LHCN-M2 (cell line): Measurements from ENCODE around the gene SOD1. TPM values are rescaled to one million over a fixed set of nuclear protein-coding genes. Genes with fewer than 3 reads are reported as not detected.
"Not testable (repeated sequence)": the region's sequence is repeated elsewhere in the genome, so short reads cannot be mapped to it uniquely, and the experiment has no call there.

Source experiments
- DNase-seq: peaks from one replicate; pipeline ENCODE4 v3.0.0-alpha.2; 2012; ENCODE audit warnings: low read depth
- total RNA-seq: library from RNA; depleted of rRNA; stranded (reverse); fragments of >200 nt; gene quantifications from 2 replicates; pipeline ENCODE4 v1.2.3, GENCODE V29; 2014

SOD1 gene
- total RNA-seq, 1 experiment from 2014 or later: 213 TPM

DNA sequence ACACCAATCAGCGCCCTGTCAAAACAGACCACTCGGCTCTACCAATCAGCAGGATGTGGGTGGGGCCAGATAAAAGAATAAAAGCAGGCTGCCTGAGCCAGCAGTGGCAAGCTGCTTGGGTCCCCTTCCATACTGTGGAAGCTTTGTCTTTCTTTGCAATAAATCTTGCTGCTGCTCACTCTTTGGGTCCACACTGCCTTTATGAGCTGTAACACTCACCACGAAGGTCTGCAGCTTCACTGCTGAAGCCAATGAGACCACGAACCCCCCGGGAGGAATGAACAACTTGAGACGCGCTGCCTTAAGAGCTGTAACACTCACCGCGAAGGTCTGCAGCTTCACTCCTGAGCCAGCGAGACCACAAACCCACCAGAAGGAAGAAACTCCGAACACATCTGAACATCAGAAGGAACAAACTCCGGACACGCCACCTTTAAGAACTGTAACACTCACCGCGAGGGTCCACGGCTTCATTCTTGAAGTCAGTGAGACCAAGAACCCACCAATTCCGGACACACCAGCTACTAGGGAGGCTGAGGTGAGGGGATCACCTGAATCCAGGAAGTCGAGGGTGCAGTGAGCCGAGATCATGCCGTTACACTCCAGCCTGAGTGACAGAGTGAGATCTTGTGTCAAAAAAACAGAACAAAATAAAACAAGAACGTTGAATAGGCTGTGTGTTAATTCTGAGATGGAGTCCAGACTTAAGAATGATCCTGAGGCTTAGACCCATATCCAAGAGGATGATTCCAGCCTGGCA is 4.5 kb upstream of the SOD1 start:
- not testable (repeated sequence) for DNase-seq

DNA sequence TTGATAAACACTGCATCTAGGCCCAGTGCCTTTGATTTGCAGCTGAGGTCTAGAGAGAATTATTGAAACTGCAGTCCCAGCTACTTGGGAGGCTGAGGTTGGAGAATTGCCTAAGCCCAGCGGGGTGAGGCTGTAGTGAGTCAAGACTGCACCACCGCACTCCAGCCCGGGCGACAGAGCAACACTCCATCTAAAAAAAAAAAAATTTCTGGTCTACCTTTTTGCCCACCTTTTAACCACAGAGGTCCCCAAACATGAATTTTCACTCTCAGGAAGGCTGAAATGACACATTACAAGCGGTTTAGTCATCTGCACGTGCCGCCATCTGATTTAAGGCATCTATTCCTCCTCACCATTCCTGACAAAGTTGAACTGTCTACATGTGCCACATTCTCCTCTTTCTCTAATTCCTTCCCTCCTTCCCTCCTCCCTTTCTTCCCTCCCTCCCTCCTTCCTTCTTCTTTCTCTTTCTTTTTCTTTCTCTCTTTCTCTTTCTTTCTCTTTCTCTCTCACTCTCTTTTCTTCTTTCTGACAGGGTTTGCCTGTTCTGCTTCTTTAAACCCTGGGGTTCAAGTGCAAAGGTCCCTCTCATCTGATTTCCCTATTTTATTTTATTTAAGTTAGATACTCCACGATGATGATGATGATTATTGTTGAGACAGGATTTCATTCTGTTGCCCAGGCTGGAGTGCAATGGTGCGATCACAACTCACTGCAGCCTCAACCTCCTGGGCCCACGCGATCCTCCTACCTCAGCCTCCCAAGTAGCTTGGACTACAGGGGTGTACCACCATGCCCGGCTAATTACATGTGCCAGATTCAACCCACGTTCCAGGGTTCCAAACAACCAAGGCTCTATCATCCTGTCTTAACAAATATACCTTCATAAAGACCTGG is 3.0 kb upstream of the SOD1 start:
- DNase-seq: no peak

DNA sequence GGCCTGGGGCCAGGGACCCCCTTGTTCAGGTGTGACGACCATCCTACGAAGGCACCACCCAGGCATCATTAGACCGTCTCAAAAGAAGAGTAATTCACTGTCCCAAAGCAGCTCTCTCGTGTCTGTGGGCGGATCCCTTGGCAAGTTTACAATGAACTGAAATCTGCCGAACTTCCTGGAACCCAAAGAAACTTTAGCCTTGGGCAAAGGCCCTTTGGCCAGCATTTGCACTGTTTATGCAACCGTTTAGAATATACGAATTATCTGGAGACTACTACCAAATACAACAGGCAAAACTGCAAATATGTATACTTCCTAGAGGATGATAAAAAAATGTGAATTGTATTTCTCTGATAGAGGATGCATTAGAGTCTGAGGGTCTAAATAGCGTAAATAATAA is 1.4 kb upstream of the SOD1 start:
- no peak for DNase-seq

DNA sequence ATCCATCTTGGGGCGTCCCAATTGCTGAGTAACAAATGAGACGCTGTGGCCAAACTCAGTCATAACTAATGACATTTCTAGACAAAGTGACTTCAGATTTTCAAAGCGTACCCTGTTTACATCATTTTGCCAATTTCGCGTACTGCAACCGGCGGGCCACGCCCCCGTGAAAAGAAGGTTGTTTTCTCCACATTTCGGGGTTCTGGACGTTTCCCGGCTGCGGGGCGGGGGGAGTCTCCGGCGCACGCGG is 282 bp upstream of the SOD1 start:
- DNase-seq: no peak

DNA sequence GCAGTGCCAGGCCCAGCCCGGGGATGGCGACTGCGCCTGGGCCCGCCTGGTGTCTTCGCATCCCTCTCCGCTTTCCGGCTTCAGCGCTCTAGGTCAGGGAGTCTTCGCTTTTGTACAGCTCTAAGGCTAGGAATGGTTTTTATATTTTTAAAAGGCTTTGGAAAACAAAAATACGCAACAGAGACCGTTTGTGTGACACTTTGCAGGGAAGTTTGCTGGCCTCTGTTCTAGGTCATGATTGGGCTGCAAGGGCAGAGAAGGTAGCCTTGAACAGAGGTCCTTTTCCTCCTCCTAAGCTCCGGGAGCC is 719 bp downstream of the SOD1 start:
- DNase-seq: peak; percentile 29

DNA sequence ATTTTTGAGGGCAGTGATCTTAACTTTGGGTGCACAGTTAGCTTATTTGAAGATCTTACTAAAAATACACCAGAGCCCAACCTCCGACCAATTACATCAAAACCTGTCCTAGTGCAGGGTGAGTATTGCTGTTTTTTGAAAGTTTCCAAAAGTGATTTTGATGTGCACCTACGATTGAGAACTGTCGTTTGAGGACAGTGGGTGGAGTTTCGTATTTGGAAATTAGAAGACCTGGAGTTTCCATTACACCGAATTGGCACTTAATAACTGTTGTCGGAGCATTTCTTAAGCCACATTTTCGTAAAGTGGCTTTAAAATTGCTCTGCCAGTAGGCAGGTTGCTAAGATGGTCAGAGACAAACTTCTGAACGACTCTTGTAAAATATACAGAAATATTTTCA is 1.1 kb downstream of the SOD1 start:
- DNase-seq: no peak

DNA sequence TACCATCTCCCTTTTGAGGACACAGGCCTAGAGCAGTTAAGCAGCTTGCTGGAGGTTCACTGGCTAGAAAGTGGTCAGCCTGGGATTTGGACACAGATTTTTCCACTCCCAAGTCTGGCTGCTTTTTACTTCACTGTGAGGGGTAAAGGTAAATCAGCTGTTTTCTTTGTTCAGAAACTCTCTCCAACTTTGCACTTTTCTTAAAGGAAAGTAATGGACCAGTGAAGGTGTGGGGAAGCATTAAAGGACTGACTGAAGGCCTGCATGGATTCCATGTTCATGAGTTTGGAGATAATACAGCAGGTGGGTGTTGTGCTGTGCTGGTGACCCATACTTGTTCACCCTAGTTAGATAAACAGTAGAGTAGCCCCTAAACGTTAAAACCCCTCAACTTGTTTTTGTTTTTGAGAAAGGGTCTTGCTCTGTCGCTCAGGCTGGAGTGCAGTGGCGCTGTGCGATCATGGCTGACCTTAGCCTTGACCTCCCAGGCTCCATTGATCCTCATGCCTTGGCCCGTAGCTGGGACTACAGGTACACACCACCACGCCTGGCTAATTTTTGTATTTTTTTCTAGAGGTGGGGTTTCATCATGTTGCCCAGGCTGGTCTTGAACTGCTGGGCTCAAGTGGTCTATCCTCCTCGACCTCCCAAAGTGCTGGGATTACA is 4.2 kb downstream of the SOD1 start:
- no peak for DNase-seq

DNA sequence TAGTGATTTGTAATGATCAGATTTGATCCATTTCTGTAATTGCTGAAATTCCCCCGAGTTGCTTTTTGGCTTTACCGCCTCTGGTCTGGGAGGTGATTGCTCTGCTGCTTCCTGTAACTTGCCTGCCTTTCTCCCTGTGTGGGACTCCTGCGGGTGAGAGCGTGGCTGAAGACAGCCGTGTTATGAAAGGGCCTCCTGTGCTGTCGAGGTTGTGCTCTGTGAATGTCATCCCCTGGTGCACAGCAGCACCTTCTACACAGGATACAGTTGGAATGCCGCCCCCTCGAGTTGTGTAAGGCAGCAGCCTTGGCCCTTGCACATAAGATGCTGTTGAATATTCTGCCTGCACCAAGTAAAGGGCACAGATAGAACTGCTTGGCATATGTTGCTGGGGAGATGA is 5.9 kb downstream of the SOD1 start:
- no peak for DNase-seq

DNA sequence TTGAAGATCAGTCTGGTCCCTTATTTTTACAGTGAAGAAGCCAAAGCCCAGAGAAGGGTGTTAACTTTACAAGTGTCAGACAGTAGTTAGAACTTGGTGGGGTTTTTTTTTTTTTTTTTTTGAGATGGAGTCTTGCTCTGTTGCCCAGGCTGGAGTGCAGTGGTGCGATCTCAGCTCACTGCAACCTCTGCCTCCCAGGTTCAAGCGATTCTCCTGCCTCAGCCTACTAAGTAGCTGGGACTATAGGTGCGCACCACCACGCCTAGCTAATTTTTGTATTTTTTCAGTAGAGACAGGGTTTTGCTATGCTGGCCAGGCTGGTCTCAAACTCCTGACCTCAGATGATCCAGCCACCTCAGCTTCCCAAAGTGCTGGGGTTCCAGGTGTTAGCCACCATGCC is 6.4 kb downstream of the SOD1 start:
- not testable (repeated sequence) for DNase-seq

DNA sequence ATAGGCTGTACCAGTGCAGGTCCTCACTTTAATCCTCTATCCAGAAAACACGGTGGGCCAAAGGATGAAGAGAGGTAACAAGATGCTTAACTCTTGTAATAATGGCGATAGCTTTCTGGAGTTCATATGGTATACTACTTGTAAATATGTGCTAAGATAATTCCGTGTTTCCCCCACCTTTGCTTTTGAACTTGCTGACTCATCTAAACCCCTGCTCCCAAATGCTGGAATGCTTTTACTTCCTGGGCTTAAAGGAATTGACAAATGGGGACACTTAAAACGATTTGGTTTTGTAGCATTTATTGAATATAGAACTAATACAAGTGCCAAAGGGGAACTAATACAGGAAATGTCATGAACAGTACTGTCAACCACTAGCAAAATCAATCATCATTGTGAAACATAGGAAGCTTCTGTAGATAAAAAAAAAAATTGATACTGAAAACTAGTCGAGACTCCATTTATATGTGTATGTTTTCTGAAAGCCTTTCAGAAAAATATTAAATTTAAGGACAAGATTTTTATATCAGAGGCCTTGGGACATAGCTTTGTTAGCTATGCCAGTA is 7.0 kb downstream of the SOD1 start:
- no peak for DNase-seq

DNA sequence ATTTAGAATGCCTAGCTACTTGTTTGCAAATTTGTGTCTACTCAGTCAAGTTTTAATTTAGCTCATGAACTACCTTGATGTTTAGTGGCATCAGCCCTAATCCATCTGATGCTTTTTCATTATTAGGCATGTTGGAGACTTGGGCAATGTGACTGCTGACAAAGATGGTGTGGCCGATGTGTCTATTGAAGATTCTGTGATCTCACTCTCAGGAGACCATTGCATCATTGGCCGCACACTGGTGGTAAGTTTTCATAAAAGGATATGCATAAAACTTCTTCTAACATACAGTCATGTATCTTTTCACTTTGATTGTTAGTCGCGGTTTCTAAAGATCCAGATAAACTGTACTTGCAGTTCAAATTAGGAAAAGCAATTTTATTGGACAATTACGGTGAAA is 7.6 kb downstream of the SOD1 start:
- DNase-seq: no peak

DNA sequence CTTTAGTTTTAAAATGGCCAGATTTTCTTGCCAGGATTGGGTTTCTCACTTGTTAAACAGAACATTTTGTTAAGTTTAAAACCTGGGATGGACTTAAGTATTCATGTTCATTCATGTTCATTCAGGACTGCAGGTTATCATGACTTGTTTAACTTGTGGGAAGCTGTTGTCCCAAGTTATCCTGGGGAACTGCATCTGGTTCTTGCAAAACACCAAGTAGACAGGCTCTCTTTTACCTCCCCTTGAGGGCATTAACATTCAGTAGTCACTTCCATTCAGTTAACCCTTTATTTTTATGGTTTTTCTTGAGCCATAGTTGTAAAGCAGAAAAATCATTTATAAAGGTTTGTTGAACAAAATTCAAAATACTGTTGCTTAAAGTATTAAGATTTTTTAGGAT is 8.1 kb downstream of the SOD1 start:
- no peak for DNase-seq

DNA sequence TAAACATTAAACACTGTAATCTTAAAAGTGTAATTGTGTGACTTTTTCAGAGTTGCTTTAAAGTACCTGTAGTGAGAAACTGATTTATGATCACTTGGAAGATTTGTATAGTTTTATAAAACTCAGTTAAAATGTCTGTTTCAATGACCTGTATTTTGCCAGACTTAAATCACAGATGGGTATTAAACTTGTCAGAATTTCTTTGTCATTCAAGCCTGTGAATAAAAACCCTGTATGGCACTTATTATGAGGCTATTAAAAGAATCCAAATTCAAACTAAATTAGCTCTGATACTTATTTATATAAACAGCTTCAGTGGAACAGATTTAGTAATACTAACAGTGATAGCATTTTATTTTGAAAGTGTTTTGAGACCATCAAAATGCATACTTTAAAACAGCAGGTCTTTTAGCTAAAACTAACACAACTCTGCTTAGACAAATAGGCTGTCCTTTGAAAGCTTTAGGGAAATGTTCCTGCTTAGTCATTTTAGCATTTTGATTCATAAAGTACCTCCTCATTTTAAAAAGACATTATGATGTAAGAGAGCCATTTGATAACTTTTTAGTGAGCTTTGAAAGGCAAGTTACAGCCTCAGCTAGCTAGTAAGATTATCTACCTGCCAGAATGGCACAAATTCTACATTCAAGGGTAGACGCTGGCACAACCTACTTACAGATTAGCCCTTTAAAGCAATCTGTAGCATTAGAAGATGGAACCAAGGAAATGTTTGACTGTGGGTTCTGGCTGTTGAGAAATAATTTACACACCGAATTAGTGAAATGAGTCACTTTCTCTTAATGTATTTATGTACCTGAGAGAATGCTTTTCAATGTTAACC is 9.4 kb downstream of the SOD1 start:
- DNase-seq: no peak

DNA sequence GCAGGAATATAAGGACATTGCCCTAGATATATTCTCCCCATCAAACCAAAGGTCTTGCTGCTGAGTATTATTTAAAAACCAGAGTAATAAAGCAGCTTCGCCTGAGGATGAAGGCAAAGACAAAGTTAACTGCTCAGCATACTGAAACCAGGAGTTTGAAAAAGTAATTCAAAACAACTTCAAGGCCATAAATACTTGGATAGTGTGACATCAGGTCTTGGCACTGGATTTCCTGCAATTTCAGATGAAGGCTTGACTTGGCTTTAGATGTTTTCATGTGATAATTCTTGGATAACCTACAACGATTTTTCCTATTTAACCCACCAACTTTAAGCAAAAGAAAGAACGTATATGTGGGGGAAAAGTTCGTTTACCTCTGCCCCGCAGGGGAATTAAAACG is 10.6 kb downstream of the SOD1 start:
- no peak for DNase-seq

DNA sequence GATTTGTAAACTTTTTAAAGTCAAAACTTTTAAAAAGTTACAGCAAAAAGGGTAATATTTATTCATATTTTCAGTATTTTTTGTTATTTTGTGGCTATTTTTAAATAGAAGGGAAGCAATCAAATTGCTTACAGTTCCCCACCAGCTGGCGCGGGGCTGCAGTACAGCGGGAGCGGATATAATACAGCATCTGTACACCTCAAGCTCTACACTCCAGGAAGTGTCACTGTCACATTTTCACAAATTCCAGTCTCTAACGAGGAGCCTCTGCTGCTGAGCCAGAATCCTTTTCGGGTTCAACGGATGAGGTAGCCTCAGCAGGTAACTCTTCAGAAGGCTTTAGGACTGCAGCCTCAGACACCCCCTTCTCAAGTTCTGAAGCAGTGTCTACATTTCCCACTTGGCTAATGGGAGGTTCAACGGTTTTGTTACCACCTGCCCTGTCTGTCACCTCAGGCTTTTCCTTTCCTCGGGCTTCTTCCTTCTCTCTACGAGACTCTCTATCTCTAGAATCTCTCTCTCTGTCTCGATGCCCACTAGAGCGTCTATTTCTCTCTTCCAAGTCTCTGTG is 11.7 kb downstream of the SOD1 start:
- DNase-seq: no peak

DNA sequence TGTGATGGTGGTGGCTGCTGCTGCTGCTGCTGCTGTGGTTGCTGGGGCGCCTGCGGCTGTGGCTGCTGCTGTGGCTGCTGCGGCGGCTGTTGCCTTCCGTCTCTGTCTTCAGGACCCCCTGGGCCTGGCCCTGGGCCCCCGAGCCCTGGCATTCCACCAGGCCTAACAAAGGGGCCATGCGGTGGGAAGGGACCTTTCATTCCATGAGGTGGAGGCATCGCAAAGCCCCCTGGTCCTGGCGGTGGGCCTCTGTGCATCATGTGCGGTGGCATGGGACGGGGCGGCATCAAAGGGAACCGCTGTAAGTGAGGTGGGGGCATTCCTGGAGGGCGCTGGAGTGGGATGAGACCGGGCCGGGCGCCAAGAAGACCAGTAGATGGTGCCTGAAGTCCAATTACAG is 12.4 kb downstream of the SOD1 start:
- DNase-seq: no peak

DNA sequence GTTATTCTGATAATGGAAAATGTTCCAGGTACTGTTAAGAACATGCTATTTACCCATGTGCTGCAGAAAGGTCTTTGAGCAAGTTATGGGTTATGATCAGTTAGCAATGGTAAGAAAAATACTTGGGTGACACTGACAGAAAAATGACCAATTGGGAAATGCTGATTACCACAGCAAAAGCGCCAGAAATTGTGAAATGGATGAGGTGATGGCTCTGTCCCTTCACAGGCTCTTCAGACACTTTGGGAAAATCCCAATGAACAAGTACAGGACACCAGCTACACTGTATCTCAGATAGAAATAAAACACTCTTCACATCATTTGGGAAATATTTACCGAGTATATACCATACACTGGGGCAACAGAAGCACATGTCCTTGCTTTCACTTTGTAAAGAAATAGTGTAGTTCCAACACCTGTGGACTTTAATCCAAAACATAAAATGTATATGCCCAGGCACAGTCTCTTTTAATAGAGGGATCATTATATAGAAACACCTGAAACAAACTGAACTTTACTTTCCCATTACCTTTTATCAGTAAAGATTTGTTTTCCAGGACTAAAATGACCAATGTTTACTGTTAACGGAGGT is 13.9 kb downstream of the SOD1 start:
- no peak for DNase-seq

DNA sequence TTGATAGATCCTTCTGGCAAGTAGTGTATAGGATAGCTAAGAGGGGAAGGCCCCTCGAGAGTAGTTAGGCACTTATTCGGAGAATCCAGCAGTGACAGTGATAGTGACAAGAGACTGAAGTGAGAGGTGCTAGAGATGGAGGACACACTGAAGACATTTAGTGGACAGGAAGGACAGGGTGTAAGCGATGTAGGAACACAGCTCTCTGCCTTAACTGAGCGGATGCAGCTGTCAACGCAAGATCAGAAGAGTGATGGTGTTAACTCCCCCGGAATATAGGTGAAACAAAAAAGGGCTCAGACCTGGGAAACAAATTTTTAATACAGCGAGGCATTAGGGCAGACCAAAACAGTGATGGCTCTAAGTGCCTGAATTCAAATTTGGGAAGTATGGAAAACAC is 15.8 kb downstream of the SOD1 start:
- no peak for DNase-seq

DNA sequence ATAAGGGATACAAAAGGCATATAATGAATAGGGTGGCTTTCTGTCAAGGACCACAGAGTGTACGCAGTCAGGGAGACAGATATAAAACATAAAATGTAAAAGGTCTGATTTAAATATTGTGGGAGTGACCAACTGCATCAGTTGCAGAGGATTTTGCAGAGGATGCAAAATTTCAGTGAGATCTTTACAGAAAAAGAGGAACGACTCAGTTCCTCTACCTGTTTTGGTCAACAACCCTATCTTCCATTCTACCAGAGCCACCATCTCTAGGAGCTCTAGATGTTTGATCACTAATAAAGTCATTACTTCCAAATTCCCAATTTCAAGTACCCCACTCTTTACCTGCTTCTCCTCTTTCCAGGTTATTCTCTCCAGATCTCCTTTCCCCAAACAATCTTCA is 16.5 kb downstream of the SOD1 start:
- no peak for DNase-seq

DNA sequence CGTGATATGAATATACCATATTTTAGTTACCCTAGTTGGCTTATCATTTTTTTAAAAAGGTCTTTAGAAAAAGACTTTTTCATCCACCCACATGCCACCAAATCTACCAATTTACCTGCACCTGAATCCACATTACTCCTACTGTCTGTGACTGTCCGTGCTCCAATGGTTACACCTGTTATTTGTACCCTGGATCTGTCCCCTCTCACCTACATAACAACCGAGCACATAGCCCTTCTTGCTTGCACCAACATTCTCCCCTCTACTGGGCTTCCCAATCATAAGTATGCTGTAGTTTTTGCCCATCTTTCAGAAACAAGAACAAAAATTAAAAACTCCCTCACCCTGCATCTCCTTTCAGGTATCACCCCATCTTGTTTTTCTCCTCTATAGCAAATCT is 17.6 kb downstream of the SOD1 start:
- DNase-seq: no peak

DNA sequence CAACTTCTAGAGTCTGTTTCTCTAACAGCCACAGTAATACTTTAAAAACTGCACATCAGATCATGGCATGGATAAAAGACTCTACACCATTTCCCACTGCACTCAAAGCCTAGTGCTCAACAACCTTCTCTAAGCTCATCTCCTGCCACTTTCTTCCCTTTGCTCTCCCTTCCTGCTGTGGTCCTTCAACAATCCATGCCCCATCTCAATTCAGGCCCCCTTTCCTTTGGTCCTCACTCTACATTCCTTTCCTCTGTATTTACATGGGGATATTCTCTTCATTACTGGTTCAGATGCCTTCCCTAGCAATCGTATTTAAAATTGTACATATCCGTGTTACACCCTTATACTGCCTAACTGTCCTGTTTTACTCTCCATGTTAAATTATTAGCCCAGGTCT is 19.0 kb downstream of the SOD1 start:
- no peak for DNase-seq
